Neural cell (in vitro differentiated cells): ENCODE data around the gene KIF6. TPM values are rescaled to one million over a fixed set of nuclear protein-coding genes. Genes with fewer than 3 reads are reported as not detected.

Source experiments
- H2AFZ ChIP-seq: fragments of 200-600, 300-800 bp; sonication (generic), shearing (Covaris generic); 2 replicates; pipeline ENCODE4 v1.6.0; 2014; ENCODE audit warnings: low read depth, mild to moderate bottlenecking, antibody characterized with exemption, low read length, moderate library complexity
- H3F3A ChIP-seq: fragments of 200-600 bp; shearing (Covaris generic); 2 replicates; pipeline ENCODE4 v1.6.1; 2016; ENCODE audit warnings: mild to moderate bottlenecking, moderate library complexity, mixed read lengths, antibody characterized with exemption, low read length; ENCODE audit not compliant: insufficient read depth, poor library complexity, severe bottlenecking
- H3K27ac ChIP-seq: fragments of 200-600, 300-800 bp; sonication (generic), shearing (Covaris generic); 2 replicates; pipeline ENCODE4 v1.5.1; 2014; ENCODE audit warnings: mild to moderate bottlenecking, low read length, moderate library complexity
- H3K27me3 ChIP-seq: fragments of 300-800, 200-600 bp; sonication (generic), shearing (Covaris generic); 2 replicates; pipeline ENCODE4 v1.6.0; 2014; ENCODE audit warnings: mild to moderate bottlenecking, low read depth, low read length, moderate library complexity; ENCODE audit not compliant: insufficient read depth
- H3K36me3 ChIP-seq: fragments of 300-800, 200-600 bp; sonication (generic), shearing (Covaris generic); 2 replicates; pipeline ENCODE4 v1.5.1; 2014; ENCODE audit warnings: mild to moderate bottlenecking, antibody characterized with exemption, low read length, moderate library complexity; ENCODE audit not compliant: insufficient read depth
- H3K4me2 ChIP-seq: fragments of 300-800, 200-600 bp; sonication (generic), shearing (Covaris generic); 2 replicates; pipeline ENCODE4 v1.6.0; 2014; ENCODE audit warnings: mild to moderate bottlenecking, low read length
- H3K4me3 ChIP-seq: fragments of 300-800, 200-600 bp; sonication (generic), shearing (Covaris generic); 2 replicates; pipeline ENCODE4 v1.5.1; 2014; ENCODE audit warnings: mild to moderate bottlenecking, low read length, moderate library complexity
- H3K79me2 ChIP-seq: fragments of 200-600 bp; shearing (Covaris generic); replicated peaks from 2 replicates; pipeline ENCODE4 v1.6.0; 2014; ENCODE audit warnings: mild to moderate bottlenecking, low read length, moderate library complexity; ENCODE audit not compliant: insufficient read depth
- H3K9ac ChIP-seq: fragments of 300-800, 200-600 bp; sonication (generic), shearing (Covaris generic); 2 replicates; pipeline ENCODE4 v1.6.1; 2016; ENCODE audit warnings: mild to moderate bottlenecking, low read length, mixed read lengths
- H3K9me2 ChIP-seq: fragments of 200-600 bp; shearing (Covaris generic); 2 replicates; pipeline ENCODE4 v1.6.1; 2016; ENCODE audit warnings: mild to moderate bottlenecking, low read length, mixed read lengths; ENCODE audit not compliant: insufficient read depth
- H3K9me3 ChIP-seq: fragments of 200-600, 300-800 bp; sonication (generic), shearing (Covaris generic); 2 replicates; pipeline ENCODE4 v1.6.1; 2016; ENCODE audit warnings: mild to moderate bottlenecking, mixed run types, low read length, moderate library complexity, mixed read lengths
- H4K20me1 ChIP-seq: fragments of 200-600 bp; shearing (Covaris generic); 2 replicates; pipeline ENCODE4 v1.6.1; 2016; ENCODE audit warnings: mild to moderate bottlenecking, mixed run types; ENCODE audit not compliant: insufficient read depth
- EP300 ChIP-seq: fragments of 450-650 bp; conservative IDR thresholded peaks from 2 replicates; pipeline ENCODE4 v1.6.1; 2014; ENCODE audit warnings: antibody characterized with exemption, mild to moderate bottlenecking, moderate library complexity; ENCODE audit not compliant: poor library complexity, severe bottlenecking
- EZH2 ChIP-seq: fragments of 200-600, 300-800 bp; shearing (Covaris generic), sonication (generic); IDR thresholded peaks from 2 replicates; pipeline ENCODE4 v1.6.1; 2014; ENCODE audit warnings: antibody characterized with exemption, low read length, borderline replicate concordance, mild to moderate bottlenecking; ENCODE audit not compliant: insufficient read depth, poor library complexity, severe bottlenecking
- MXI1 ChIP-seq: fragments of 450-650 bp; conservative IDR thresholded peaks from 2 replicates; pipeline ENCODE4 v1.6.1; 2014; ENCODE audit warnings: antibody characterized with exemption, mild to moderate bottlenecking; ENCODE audit not compliant: poor library complexity, severe bottlenecking
- POLR2AphosphoS5 ChIP-seq: IDR thresholded peaks from 2 replicates; pipeline ENCODE4 v1.6.1; 2012
- RAD21 ChIP-seq: fragments of 450-650 bp; conservative IDR thresholded peaks from 2 replicates; pipeline ENCODE4 v1.6.1; 2014; ENCODE audit warnings: antibody characterized with exemption, mild to moderate bottlenecking, moderate library complexity
- SMC3 ChIP-seq: fragments of 450-650 bp; conservative IDR thresholded peaks from 2 replicates; pipeline ENCODE4 v1.6.1; 2014; ENCODE audit warnings: antibody characterized with exemption, mild to moderate bottlenecking, moderate library complexity; ENCODE audit not compliant: poor library complexity
- TAF1 ChIP-seq: IDR thresholded peaks from 2 replicates; pipeline ENCODE4 v1.6.1; 2012; ENCODE audit warnings: low read depth
- polyA plus RNA-seq: library from polyadenylated mRNA; depleted of rRNA; stranded (reverse); fragments of >200 nt; gene quantifications from 2 replicates; pipeline ENCODE4 v1.2.3, GENCODE V29; 2014
- TF ChIP-seq, protein P1 (sequence below): fragments of 450-650 bp; IDR thresholded peaks from 2 replicates; pipeline ENCODE4 v1.5.1; 2014; ENCODE audit warnings: antibody characterized with exemption, mild to moderate bottlenecking, moderate library complexity; ENCODE audit not compliant: poor library complexity, severe bottlenecking
- TF ChIP-seq, protein P2 (sequence below): IDR thresholded peaks from 2 replicates; pipeline ENCODE4 v1.6.1; 2012; ENCODE audit warnings: borderline replicate concordance

KIF6 gene
- polyA plus RNA-seq, 1 donor from 2014 or later: 2.1 TPM

- H3K27me3 ChIP-seq: no peaks in the 10 kb centered on the region
These were observed 152.4 kb downstream of the KIF6 start for GRCh38 chr6:39572661-39573340.

DNA sequence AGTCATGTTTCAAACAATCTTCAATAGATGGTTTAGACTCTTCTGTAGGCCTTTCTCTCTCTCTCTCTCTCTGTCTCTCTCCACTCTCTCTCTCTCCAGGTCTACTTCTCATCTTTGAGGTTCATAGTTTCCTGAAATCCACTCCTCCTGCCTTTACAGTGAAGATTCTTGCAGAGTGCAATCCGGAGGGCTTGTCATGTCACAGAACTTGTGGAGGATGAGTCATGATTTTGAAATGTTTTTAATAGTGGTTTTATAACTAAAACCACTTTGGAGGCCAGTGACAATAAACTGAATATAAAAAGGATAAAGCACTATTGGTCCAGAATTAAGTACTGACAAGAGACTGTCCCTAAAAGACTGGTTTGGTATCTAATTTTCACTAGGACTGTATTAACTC is 156.3 kb downstream of the KIF6 start:
- no peaks in the 10 kb centered on the region for H3F3A ChIP-seq
- H2AFZ ChIP-seq: no peak overlapping the region
- H4K20me1 ChIP-seq: no peaks in the 10 kb centered on the region
- no peaks in the 10 kb centered on the region for H3K9me3 ChIP-seq
- no peaks in the 10 kb centered on the region for H3K9me2 ChIP-seq
- H3K27me3 ChIP-seq: no peaks in the 10 kb centered on the region
- no peak overlapping the region for H3K4me3 ChIP-seq
- H3K4me2 ChIP-seq: no peak overlapping the region
- no peaks in the 10 kb centered on the region for H3K79me2 ChIP-seq
- no peak for TF ChIP-seq POLR2AphosphoS5
- TF ChIP-seq MXI1: no peak
- no peak for TF ChIP-seq SMC3
- no peak for TF ChIP-seq RAD21
- no peak for TF ChIP-seq TAF1
- TF ChIP-seq, protein P1, sequence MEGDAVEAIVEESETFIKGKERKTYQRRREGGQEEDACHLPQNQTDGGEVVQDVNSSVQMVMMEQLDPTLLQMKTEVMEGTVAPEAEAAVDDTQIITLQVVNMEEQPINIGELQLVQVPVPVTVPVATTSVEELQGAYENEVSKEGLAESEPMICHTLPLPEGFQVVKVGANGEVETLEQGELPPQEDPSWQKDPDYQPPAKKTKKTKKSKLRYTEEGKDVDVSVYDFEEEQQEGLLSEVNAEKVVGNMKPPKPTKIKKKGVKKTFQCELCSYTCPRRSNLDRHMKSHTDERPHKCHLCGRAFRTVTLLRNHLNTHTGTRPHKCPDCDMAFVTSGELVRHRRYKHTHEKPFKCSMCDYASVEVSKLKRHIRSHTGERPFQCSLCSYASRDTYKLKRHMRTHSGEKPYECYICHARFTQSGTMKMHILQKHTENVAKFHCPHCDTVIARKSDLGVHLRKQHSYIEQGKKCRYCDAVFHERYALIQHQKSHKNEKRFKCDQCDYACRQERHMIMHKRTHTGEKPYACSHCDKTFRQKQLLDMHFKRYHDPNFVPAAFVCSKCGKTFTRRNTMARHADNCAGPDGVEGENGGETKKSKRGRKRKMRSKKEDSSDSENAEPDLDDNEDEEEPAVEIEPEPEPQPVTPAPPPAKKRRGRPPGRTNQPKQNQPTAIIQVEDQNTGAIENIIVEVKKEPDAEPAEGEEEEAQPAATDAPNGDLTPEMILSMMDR: no peak
- TF ChIP-seq EZH2: no peak
- TF ChIP-seq, protein P2, sequence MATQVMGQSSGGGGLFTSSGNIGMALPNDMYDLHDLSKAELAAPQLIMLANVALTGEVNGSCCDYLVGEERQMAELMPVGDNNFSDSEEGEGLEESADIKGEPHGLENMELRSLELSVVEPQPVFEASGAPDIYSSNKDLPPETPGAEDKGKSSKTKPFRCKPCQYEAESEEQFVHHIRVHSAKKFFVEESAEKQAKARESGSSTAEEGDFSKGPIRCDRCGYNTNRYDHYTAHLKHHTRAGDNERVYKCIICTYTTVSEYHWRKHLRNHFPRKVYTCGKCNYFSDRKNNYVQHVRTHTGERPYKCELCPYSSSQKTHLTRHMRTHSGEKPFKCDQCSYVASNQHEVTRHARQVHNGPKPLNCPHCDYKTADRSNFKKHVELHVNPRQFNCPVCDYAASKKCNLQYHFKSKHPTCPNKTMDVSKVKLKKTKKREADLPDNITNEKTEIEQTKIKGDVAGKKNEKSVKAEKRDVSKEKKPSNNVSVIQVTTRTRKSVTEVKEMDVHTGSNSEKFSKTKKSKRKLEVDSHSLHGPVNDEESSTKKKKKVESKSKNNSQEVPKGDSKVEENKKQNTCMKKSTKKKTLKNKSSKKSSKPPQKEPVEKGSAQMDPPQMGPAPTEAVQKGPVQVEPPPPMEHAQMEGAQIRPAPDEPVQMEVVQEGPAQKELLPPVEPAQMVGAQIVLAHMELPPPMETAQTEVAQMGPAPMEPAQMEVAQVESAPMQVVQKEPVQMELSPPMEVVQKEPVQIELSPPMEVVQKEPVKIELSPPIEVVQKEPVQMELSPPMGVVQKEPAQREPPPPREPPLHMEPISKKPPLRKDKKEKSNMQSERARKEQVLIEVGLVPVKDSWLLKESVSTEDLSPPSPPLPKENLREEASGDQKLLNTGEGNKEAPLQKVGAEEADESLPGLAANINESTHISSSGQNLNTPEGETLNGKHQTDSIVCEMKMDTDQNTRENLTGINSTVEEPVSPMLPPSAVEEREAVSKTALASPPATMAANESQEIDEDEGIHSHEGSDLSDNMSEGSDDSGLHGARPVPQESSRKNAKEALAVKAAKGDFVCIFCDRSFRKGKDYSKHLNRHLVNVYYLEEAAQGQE: no peak
- TF ChIP-seq EP300: no peak
- H3K36me3 ChIP-seq: no peaks in the 10 kb centered on the region
- H3K9ac ChIP-seq: no peak overlapping the region
- H3K27ac ChIP-seq: no peak overlapping the region

More at GRCh38 chr6:39572661-39573340, 152.4 kb downstream of the KIF6 start:
- Histone ChIP-seq H2AFZ (no peak overlapping the region), H3K4me2 (no peak overlapping the region), H3K79me2 (no peaks in the 10 kb centered on the region), H3K4me3 (no peak overlapping the region), H3K9me2 (no peaks in the 10 kb centered on the region), H3K9ac (no peak overlapping the region), H3K27ac (no peak overlapping the region), H3K9me3 (no peaks in the 10 kb centered on the region), H3K36me3 (no peaks in the 10 kb centered on the region), H3F3A (no peaks in the 10 kb centered on the region), H4K20me1 (no peaks in the 10 kb centered on the region)
- no peak for TF ChIP-seq EZH2
- no peak for TF ChIP-seq TAF1
- no peak for TF ChIP-seq MXI1
- no peak for TF ChIP-seq POLR2AphosphoS5
- TF ChIP-seq, protein P2: no peak
- TF ChIP-seq SMC3: no peak
- no peak for TF ChIP-seq EP300
- no peak for TF ChIP-seq RAD21
- TF ChIP-seq, protein P1: no peak
